Endothelial cell of umbilical vein (primary cell): Measurements from ENCODE around the gene USF3. TPM values are rescaled to one million over a fixed set of nuclear protein-coding genes. Genes with fewer than 3 reads are reported as not detected.

Experiments used
- BruUV-seq: library from RNA; stranded (reverse); fragments of 400-500 nt; replicated peaks from 2 replicates; lab custom pipeline; 2021; lab: Mats Ljungman, UMichigan
- CTCF ChIA-PET: fragments of 300-600, 350-600 bp; sonication (Branson Sonifier 250); formaldehyde crosslinking; loops from one replicate; lab custom pipeline; 2021; ENCODE audit warnings: antibody characterized with exemption, inconsistent platforms; lab: Charles Lee
- POLR2A ChIA-PET: fragments of 300-600, 350-600 bp; sonication (Branson Sonifier 250); formaldehyde crosslinking; loops from one replicate; lab custom pipeline; 2021; ENCODE audit warnings: antibody characterized with exemption, inconsistent platforms; lab: Charles Lee
- DNase-seq: peaks from one replicate; pipeline ENCODE4 v3.0.0-alpha.2; 2011; ENCODE audit warnings: low read depth, low spot score
- FAIRE-seq: peaks from 2 replicates; lab custom pipeline; 2011; peaks lifted over from hg19 to GRCh38; lab: Jason Lieb, UNC
- H2AFZ ChIP-seq: 2 replicates; pipeline ENCODE4 v1.6.0; 2012; ENCODE audit warnings: low read depth, low read length, control low read depth, inconsistent platforms
- H3K27ac ChIP-seq: 2 replicates; pipeline ENCODE4 v1.5.1; 2011; ENCODE audit warnings: low read depth, mild to moderate bottlenecking, control low read depth, low read length, moderate library complexity; ENCODE audit not compliant: insufficient read depth
- H3K27me3 ChIP-seq, 2 experiments: 2 replicates each; pipeline versions ENCODE4 v1.6.0 to v1.6.1; 2011; ENCODE audit warnings: low read length in 2 of 2, mixed read lengths in 1 of 2; ENCODE audit not compliant: control insufficient read depth in 2 of 2, insufficient read depth in 2 of 2
- H3K36me3 ChIP-seq, 2 experiments: 2 replicates in 1 of 2; 3 replicates in 1 of 2; pipeline ENCODE4 v1.5.1; 2011; ENCODE audit warnings: low read length in 2 of 2, mild to moderate bottlenecking in 1 of 2, moderate library complexity in 1 of 2; ENCODE audit not compliant: control insufficient read depth in 2 of 2, insufficient read depth in 2 of 2; ENCODE audit errors: extremely low read depth in 1 of 2
- H3K4me1 ChIP-seq: 3 replicates; pipeline ENCODE4 v1.5.1; 2011; ENCODE audit warnings: mild to moderate bottlenecking, low read length; ENCODE audit not compliant: control insufficient read depth, insufficient read depth; ENCODE audit errors: extremely low read depth
- H3K4me2 ChIP-seq: 2 replicates; pipeline ENCODE4 v1.6.1; 2011; ENCODE audit warnings: low read length, control low read depth, mixed read lengths; ENCODE audit not compliant: insufficient read depth
- H3K4me3 ChIP-seq, 3 experiments: fragments of 200-600 bp in 1 of 3; sonication (generic), shearing (Covaris generic) in 1 of 3; replicated peaks in 1 of 3; 2 replicates each; pipeline ENCODE4 v1.5.1; 2011 to 2016; ENCODE audit warnings: control low read depth in 3 of 3, low read length in 3 of 3, mild to moderate bottlenecking in 2 of 3, inconsistent platforms in 1 of 3, low read depth in 1 of 3, moderate library complexity in 1 of 3; ENCODE audit not compliant: insufficient read depth in 1 of 3
- H3K79me2 ChIP-seq: 2 replicates; pipeline ENCODE4 v1.6.0; 2012; ENCODE audit warnings: low read length, inconsistent platforms; ENCODE audit not compliant: control insufficient read depth, insufficient read depth
- H3K9ac ChIP-seq: replicated peaks from 2 replicates; pipeline ENCODE3; 2011; ENCODE audit warnings: low read length, control low read depth; ENCODE audit not compliant: insufficient read depth; ENCODE audit errors: extremely low read depth
- H3K9me1 ChIP-seq: replicated peaks from 3 replicates; pipeline ENCODE4 v1.6.0; 2011; ENCODE audit warnings: mild to moderate bottlenecking, low read length; ENCODE audit not compliant: control insufficient read depth, insufficient read depth; ENCODE audit errors: extremely low read depth
- H3K9me3 ChIP-seq: replicated peaks from 2 replicates; pipeline ENCODE4 v1.5.1; 2012; ENCODE audit warnings: low read length, inconsistent platforms; ENCODE audit not compliant: control insufficient read depth, insufficient read depth
- H4K20me1 ChIP-seq: replicated peaks from 2 replicates; pipeline ENCODE3; 2011; ENCODE audit warnings: mild to moderate bottlenecking, low read length; ENCODE audit not compliant: control insufficient read depth, insufficient read depth; ENCODE audit errors: extremely low read depth
- CTCF ChIP-seq, 2 donors: IDR thresholded peaks; 1 replicate in 1 of 2; 2 replicates in 1 of 2; pipeline ENCODE4 v1.5.1; 2011; ENCODE audit warnings: low read length in 2 of 2, mild to moderate bottlenecking in 2 of 2, moderate library complexity in 2 of 2, control low read depth in 1 of 2, inconsistent platforms in 1 of 2, low read depth in 1 of 2; ENCODE audit not compliant: insufficient read depth in 1 of 2; ENCODE audit errors: extremely low read depth in 1 of 2
- EZH2 ChIP-seq: IDR thresholded peaks from 2 replicates; pipeline ENCODE4 v1.6.1; 2012; ENCODE audit warnings: borderline replicate concordance, low read depth, mild to moderate bottlenecking, moderate library complexity, low read length, inconsistent platforms; ENCODE audit not compliant: severe bottlenecking
- FOS ChIP-seq: IDR thresholded peaks from 2 replicates; pipeline ENCODE4 v1.6.1; 2011; ENCODE audit warnings: mild to moderate bottlenecking, low read length, moderate library complexity, borderline replicate concordance; ENCODE audit not compliant: insufficient read depth
- GATA2 ChIP-seq: IDR thresholded peaks from 2 replicates; pipeline ENCODE4 v1.7.0; 2011; ENCODE audit warnings: low read depth, mild to moderate bottlenecking, moderate library complexity, mixed read lengths, low read length; ENCODE audit not compliant: insufficient read length, insufficient read depth
- JUN ChIP-seq: IDR thresholded peaks from 2 replicates; pipeline ENCODE4 v1.6.1; 2011; ENCODE audit warnings: borderline replicate concordance, low read depth; ENCODE audit not compliant: insufficient read length, insufficient read depth
- MAX ChIP-seq: IDR thresholded peaks from 2 replicates; pipeline ENCODE4 v1.6.1; 2011; ENCODE audit not compliant: insufficient read depth, insufficient read length
- MYC ChIP-seq: IDR thresholded peaks from one replicate; pipeline ENCODE4 v1.6.1; 2011; ENCODE audit warnings: mild to moderate bottlenecking, low read depth, low read length
- POLR2A ChIP-seq: IDR thresholded peaks from 2 replicates; pipeline ENCODE4 v1.6.1; 2012; ENCODE audit warnings: low read depth, mild to moderate bottlenecking, control low read depth, low read length
- POLR2AphosphoS5 ChIP-seq: IDR thresholded peaks from 2 replicates; pipeline ENCODE4 v1.6.1; 2012; ENCODE audit warnings: low read depth, mild to moderate bottlenecking, control low read depth, low read length, moderate library complexity; ENCODE audit not compliant: insufficient read depth
- dilution Hi-C: fragments of 300-500 bp; cut with MboI; formaldehyde crosslinking; loops from one replicate; pipeline ENCODE4 v1.15.0; 2019; ENCODE audit warnings: low sequenced_read_pairs; ENCODE audit not compliant: extremely low pct_ligation_motif_present
- intact Hi-C: fragments of 100-400 bp; cut with micrococcal nuclease; formaldehyde crosslinking; loops from one replicate; pipeline ENCODE4 v1.10.0; 2022
- polyA plus RNA-seq, 4 experiments: library from polyadenylated mRNA; depleted of rRNA in 3 of 4; stranded (reverse) in 3 of 4; unstranded in 1 of 4; fragments of >200 nt; gene quantifications; 2 replicates each; pipeline versions ENCODE4 v1.2.1 to v1.2.3, GENCODE V29; 2011 to 2012; ENCODE audit warnings: missing spikeins in 1 of 4
- total RNA-seq: library from RNA; stranded (reverse); gene quantifications from 2 replicates; pipeline ENCODE4 v1.2.3, GENCODE V29; 2021

USF3 gene
- total and polyA plus RNA-seq, 2 donors (not counting 3 experiments of a cell fraction or from before 2014, with no cell fraction given) = 7.0 to 10.5 TPM

- Histone ChIP-seq H3K79me2 (peaks cover 97% of the 10 kb centered on the region), H3K9ac (no peak overlapping the region), H2AFZ (no peak overlapping the region), H3K9me3 (no peaks in the 10 kb centered on the region), H3K4me1 (no peaks in the 10 kb centered on the region), H3K27ac (no peak overlapping the region), H3K4me3 (no peak overlapping the region), H4K20me1 (peaks cover 8% of the 10 kb centered on the region), H3K27me3 (no peaks in the 10 kb centered on the region), H3K4me2 (no peak overlapping the region), H3K36me3 (peaks cover 0 to 2% of the 10 kb centered on the region in 2 experiments), H3K9me1 (no peaks in the 10 kb centered on the region)
- BruUV-seq = no TSS peak
- dilution Hi-C loops = no loop called here
- intact Hi-C loops = loop anchor here (10.0 kb wide), 1 partner anchor 684 kb away; no protein-coding TSS in a partner anchor
- FAIRE-seq (no peak), DNase-seq (no peak)
- CTCF ChIA-PET = interaction anchor here (1.0 to 1.6 kb wide), 2 partner anchors 8 to 114 kb away, joined by 4 read pairs; no protein-coding TSS in a partner anchor
- POLR2A ChIA-PET = no interaction called here
- TF ChIP-seq FOS (no peak), POLR2A (no peak), GATA2 (no peak), CTCF (IDR thresholded peaks at IDR 0.05; ENCODE audit: extremely low read depth in 1 of 2, insufficient read depth in 1 of 2, low read depth in 1 of 2, low read length in 2 of 2) (no peak), MAX (no peak), JUN (no peak), MYC (no peak), EZH2 (no peak), POLR2AphosphoS5 (no peak)
Observed at GRCh38 chr3:113730550-113730949, 34.1 kb upstream of the USF3 start.
